COLO829 (cell line): Measurements from ENCODE around the gene HSF2.

Experiments used
- DNase-seq: peaks from one replicate; pipeline ENCODE4 v3.0.0; 2012; ENCODE audit warnings: low spot score

HSF2 gene

GRCh38 chr6:122400121-122400450, 634 bp downstream of the HSF2 start:
- no peak for DNase-seq

- no peak for DNase-seq
Measured at GRCh38 chr6:122400462-122401089, 1.1 kb downstream of the HSF2 start.

- no peak for DNase-seq
Measured at GRCh38 chr6:122401104-122401503, 1.7 kb downstream of the HSF2 start.

DNA sequence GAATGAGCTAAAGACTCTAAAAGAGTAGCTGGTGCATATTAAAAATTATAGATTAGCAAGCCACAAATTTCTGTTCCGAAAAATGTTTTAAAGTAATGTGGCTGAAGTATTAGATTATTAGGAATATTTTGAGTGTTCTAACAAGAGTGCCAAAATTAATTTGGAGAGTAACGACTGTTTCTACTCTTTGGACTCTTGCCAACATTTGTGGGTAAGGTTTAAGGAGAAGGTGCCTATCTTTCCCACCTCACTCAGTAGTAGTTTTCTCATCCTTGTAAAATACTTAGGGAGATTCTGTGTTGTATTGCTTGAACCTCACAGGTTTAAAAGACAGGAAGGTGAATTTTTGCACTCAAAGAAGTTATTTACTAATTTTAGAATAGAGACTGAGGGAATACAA, 5.0 kb downstream of the HSF2 start:
- DNase-seq = no peak

GRCh38 chr6:122405417-122405816, 6.0 kb downstream of the HSF2 start:
- no peak for DNase-seq

DNA sequence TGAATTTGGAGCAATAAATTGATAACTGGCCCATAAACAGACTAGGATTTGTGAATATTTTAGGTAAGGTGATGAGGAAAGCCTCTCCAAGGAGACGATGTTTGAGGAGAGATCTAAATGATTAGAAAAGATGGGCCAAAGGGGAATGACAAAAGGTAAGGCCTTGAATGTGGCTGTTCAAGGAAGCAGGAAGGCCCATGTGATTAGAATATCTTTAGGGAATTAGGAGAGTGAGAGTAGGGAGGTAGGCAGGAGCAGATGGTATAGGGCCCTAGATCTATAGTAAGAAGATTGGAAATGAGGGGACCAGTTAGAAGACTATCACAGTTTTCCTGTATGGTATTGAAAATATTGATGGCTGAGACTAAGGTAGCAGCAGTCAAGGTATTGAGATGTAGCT, 6.7 kb downstream of the HSF2 start:
- no peak for DNase-seq

- no peak for DNase-seq
Measured at GRCh38 chr6:122407712-122408111, 8.3 kb downstream of the HSF2 start.

DNA sequence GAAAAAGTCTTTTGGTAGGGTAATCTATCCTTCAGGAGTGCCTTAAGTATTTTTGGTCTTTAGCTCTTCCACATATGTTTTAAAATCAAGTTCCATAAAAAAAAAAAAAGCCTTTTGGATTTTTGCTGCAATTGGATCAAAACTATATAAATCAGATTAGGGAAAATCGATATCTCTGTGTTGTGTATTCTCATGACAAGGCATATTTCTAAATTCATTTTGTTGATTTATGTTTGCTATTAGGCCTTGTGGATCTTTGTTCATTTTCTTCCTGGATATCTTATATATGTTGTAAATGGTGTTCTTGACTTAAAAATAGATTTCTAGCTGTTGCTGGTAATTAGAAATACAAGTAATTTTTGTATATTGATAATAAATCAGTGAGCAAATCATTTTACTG, 8.8 kb downstream of the HSF2 start:
- no peak for DNase-seq

DNA sequence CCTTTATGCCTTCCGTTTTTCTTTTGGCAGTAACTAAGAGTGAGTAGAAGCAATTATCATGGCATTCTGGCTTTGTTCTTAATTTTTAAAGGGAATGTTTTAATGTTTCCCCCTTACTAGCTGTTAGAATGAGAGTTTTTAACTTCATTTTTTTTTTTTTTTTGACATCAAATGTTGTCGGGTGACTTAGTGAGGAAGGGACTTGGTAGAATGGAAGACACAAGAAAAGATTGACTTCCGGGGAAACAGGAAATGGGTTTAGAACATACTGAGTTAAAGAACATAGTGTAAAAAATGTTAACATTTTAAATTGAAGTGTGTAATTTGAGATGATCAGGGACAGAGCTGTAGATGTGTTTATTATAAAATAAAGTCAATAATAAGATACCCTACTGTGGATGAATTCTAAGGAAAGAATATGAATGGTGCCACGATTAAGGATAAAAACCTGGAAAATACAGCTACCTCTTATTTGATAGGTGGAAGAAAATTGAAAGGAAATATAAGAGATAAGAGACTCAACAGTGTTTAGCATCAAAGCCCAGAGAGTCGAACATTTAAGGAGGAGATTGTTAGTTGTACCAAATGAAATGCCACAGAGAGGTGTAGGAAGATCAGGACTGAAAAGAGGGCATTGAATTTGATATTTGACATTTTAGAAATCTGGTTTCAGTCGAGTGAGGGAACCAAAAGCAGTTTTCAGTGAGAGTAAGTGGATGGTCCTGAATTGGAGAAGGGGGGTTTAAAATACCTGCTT, 9.4 kb downstream of the HSF2 start:
- no peak for DNase-seq

DNA sequence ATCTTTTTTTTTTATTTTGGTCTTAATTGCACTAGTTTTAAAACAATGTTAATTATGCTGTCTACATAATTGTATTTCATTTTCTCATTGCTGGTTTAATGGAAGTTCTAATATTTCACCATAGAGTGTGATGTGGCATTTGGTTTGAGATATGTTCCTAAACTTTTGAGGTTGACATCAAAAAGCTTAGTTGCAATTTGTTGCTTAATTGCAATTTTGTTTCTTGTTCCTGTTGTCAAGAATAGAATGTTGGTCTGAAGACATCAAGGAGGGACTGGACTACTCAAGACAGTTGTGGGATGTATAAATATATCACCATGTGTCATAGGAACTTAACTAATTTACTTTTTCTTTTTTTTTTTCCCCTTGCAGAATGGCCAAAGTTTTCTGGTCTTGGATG, 12.5 kb downstream of the HSF2 start:
- no peak for DNase-seq

GRCh38 chr6:122416825-122417224, 17.4 kb downstream of the HSF2 start:
- DNase-seq = no peak

DNA sequence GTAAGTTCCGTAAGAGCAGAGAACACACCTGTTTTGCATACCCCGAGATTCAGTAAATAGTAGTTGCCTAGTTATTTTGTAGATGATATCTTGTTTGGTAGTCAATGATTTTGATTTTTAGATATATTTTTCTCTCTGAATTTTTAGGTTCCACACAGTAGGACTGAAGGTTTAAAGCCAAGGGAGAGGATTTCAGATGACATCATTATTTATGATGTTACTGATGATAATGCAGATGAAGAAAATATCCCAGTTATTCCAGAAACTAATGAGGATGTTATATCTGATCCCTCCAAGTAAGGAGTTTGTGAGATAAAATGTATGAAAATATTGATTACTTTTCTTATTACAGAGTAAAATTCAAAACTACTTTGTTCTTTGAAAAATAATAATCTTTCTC, 22.6 kb downstream of the HSF2 start:
- DNase-seq = no peak

- no peak for DNase-seq
Measured at GRCh38 chr6:122422614-122423267, 23.3 kb downstream of the HSF2 start.

- DNase-seq = no peak
Measured at GRCh38 chr6:122423734-122424133, 24.3 kb downstream of the HSF2 start.

GRCh38 chr6:122426597-122426996, 27.1 kb downstream of the HSF2 start:
- no peak for DNase-seq

DNA sequence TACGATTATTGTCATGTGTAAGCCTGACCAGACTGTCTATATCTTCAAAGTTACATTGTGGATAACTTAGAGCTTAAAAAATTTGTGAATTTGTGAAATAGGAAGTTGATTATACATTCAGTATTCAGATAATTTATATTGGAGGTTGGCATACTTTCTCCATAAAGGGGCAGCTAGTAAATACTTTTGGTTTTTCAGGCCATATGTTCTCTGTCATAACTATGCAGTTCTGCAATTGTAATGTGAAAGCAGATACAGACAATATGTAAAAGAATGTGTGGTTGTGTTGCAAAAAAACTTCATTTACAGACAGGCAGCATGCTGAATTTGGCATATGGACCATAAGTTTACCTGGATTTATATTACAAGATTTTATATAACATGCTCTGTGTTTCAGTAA, 29.3 kb downstream of the HSF2 start:
- no peak for DNase-seq

DNA sequence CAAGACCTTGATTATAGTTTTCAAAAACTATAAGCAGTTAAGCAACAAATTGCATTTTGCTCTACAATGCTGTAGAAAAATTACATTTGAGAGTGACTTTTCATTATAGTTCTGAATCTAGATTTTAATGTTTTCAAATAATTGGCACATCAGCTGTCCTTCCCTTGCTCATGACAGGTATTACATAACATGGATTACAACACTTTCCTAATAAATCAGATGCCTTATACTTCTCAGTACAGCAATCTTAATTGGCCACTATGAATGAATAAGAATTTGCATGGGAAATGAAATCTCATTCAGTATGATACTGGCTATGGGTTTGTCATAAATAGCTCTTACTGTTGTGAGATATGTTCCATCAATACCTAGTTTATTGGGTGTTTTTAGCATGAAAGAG, 29.9 kb downstream of the HSF2 start:
- DNase-seq = no peak

DNA sequence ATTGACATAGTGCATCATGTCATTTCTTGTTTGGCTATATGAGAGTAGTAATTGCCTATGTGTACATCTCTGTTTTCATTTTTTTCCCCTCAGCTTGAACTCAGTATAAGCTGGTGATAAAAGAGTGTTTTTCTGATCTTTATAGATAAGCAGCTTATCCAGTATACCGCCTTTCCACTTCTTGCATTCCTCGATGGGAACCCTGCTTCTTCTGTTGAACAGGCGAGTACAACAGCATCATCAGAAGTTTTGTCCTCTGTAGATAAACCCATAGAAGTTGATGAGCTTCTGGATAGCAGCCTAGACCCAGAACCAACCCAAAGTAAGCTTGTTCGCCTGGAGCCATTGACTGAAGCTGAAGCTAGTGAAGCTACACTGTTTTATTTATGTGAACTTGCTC, 32.3 kb downstream of the HSF2 start:
- DNase-seq = no peak

GRCh38 chr6:122432816-122433215, 33.4 kb downstream of the HSF2 start:
- no peak for DNase-seq

- DNase-seq = no peak
Measured at GRCh38 chr6:122438975-122439374, 39.5 kb downstream of the HSF2 start.

DNA sequence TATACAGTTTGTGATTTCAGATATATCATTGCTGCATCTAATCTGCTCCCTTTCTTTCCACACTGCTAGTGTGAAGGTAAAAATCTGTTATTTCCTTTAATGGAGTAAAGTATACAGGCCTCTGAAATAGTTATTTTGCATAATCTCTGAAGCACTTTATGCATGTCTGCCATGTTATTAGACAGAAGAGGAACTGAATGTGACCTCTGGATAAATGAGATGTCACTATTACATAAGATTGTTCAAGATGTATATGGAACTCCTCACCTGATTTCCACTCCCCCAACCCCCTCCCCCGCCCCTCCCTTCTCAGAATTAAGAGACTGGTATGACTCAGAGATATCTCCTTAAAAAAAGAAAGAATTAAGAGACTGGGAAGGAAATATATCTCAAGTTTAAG, 45.8 kb downstream of the HSF2 start:
- no peak for DNase-seq

GRCh38 chr6:122449069-122449468, 49.6 kb downstream of the HSF2 start:
- DNase-seq = no peak

DNA sequence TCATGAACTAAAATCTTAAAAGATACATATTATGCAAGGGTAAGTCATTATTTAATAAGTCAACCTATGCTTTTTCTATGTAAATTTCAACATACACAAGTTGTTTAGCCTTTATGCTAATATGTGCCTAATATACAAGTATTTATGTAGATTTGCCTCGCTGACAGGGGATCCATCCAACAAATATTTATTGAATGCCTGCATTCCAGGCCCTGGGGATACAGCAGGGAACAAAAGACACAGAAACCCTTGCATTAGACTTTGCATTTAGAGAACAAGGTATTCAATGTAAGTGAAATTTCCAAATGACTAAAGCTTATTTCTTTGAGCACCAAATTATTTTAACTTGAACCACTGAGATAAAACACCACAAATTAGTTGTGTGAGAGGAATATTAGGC, 53.1 kb downstream of the HSF2 start:
- DNase-seq = no peak

GRCh38 chr6:122454673-122455072, 55.2 kb downstream of the HSF2 start:
- DNase-seq = no peak
